Measurements from ENCODE around the gene WDPCP.

The WDPCP gene

DNA sequence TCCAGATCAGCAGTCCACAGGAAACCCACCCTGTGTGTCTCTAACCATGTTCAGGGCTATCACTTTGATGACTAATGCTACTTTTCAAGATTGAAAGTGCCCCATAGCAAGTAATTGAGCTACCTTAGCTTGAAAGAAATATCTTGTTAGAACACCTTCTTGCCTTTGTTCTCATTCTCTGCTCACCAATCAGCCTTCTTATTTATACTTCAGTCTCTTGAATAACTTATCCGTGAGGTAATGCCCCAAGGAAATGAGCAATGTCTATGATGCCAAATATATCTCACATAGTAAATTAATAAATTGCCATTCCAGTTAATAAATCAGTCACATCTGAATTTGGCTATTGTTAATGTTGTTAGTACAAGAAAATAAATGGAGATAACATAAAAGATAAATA, 141.6 kb downstream of the WDPCP start:
- H3K4me3 ChIP-seq (ENCODE audit: low read depth, low read length), result no peak overlapping the region
- no peak for DNase-seq (ENCODE audit: low read depth)
- TF ChIP-seq POLR2A (IDR thresholded peaks at IDR 0.05; ENCODE audit: extremely low read depth, insufficient read length) (no peak), MYC (IDR thresholded peaks at IDR 0.05; ENCODE audit: low read depth, low read length) (no peak)
- TF ChIP-seq, protein P1, sequence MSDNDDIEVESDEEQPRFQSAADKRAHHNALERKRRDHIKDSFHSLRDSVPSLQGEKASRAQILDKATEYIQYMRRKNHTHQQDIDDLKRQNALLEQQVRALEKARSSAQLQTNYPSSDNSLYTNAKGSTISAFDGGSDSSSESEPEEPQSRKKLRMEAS (IDR thresholded peaks at IDR 0.05; ENCODE audit: low read depth, low read length), result no peak
- TF ChIP-seq, protein P2, sequence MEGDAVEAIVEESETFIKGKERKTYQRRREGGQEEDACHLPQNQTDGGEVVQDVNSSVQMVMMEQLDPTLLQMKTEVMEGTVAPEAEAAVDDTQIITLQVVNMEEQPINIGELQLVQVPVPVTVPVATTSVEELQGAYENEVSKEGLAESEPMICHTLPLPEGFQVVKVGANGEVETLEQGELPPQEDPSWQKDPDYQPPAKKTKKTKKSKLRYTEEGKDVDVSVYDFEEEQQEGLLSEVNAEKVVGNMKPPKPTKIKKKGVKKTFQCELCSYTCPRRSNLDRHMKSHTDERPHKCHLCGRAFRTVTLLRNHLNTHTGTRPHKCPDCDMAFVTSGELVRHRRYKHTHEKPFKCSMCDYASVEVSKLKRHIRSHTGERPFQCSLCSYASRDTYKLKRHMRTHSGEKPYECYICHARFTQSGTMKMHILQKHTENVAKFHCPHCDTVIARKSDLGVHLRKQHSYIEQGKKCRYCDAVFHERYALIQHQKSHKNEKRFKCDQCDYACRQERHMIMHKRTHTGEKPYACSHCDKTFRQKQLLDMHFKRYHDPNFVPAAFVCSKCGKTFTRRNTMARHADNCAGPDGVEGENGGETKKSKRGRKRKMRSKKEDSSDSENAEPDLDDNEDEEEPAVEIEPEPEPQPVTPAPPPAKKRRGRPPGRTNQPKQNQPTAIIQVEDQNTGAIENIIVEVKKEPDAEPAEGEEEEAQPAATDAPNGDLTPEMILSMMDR (IDR thresholded peaks at IDR 0.05; ENCODE audit: low read depth, low read length), result no peak

DNA sequence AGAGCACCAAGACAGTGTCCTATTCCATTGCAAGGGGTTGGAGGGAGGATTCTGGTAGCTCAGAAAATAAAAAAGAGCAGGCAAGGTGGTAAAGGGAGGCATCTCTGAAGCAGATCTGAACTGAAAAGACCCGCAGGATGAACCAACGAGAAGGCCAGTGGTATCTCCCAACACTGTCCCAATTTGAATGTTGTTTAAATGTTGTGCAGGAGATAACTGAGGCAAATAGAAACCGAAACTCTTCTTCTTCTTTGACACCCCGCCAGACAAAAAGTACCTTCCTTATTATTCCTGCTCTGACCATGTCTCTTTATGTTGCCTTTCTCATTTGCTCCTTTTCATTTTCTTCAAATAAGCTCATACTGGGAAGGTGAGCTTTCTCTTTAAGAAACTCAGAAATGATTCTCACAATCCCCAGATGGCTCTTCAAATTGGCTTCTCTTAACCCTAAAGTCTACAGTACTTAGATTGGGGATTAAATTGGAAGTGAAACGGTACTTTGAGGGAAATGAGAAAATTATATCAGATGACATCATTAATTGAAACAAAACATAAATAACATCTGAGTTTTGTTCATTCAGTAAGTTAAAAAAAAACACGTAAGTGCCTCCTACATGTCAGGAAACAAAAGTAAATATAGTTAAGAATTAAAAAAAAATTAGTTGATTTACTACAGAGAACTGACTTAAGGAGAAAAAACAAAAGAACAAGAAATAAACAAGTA, 143.6 kb downstream of the WDPCP start:
- no peak for TF ChIP-seq POLR2A (IDR thresholded peaks at IDR 0.05; ENCODE audit: extremely low read depth, insufficient read length)
- TF ChIP-seq, protein P1 (IDR thresholded peaks at IDR 0.05; ENCODE audit: low read depth, low read length), result no peak
- TF ChIP-seq, protein P2 (IDR thresholded peaks at IDR 0.05; ENCODE audit: low read depth, low read length), result no peak
- TF ChIP-seq MYC (IDR thresholded peaks at IDR 0.05; ENCODE audit: low read depth, low read length), result no peak
- no peak overlapping the region for H3K4me3 ChIP-seq (ENCODE audit: low read depth, low read length)
- no peak for DNase-seq (ENCODE audit: low read depth)

DNA sequence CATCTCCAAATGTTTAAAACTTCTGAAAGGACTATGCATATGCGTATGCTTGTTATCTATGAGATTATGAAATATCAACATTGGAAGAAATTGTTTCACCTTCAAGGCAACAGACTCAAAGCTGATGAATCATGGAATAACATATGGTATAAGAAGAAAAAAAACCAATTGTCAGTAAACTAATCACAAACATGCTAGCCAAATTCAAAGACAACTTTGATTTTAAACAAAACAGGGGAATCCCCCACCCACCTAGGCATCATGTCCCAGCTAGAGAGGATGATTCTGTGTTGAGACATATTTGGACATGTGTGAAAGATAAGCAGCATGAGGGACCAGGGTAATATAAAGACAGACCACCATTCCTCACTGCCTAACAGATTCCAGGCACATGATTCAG, 147.7 kb downstream of the WDPCP start:
- no peak overlapping the region for H3K4me3 ChIP-seq (ENCODE audit: low read depth, low read length)
- TF ChIP-seq, protein P2 (IDR thresholded peaks at IDR 0.05; ENCODE audit: low read depth, low read length), result no peak
- TF ChIP-seq POLR2A (IDR thresholded peaks at IDR 0.05; ENCODE audit: extremely low read depth, insufficient read length) (no peak), MYC (IDR thresholded peaks at IDR 0.05; ENCODE audit: low read depth, low read length) (no peak)
- TF ChIP-seq, protein P1 (IDR thresholded peaks at IDR 0.05; ENCODE audit: low read depth, low read length), result no peak
- no peak for DNase-seq (ENCODE audit: low read depth)

DNA sequence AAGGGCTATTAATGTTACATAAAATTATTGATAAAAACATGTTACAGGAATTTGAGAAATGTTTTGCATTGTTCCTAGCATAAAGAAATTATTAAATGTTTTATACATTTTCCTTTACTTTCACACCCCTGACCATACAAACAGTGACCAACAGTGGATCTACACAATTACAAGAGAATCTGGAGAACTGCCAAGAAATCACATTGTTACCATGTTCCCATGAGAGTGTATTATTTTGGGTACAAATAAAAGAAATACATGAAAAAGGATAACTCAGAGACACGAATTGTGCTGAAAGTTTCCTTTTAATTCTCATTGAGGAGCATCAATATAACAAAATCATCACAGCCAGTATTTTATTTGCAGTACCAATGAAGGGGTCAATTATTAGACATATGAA, 150.1 kb downstream of the WDPCP start:
- no peak for DNase-seq (ENCODE audit: low read depth)
- TF ChIP-seq, protein P1 (IDR thresholded peaks at IDR 0.05; ENCODE audit: low read depth, low read length), result no peak
- TF ChIP-seq MYC (IDR thresholded peaks at IDR 0.05; ENCODE audit: low read depth, low read length) (no peak), POLR2A (IDR thresholded peaks at IDR 0.05; ENCODE audit: extremely low read depth, insufficient read length) (no peak)
- TF ChIP-seq, protein P2 (IDR thresholded peaks at IDR 0.05; ENCODE audit: low read depth, low read length), result no peak
- H3K4me3 ChIP-seq (ENCODE audit: low read depth, low read length), result no peak overlapping the region

DNA sequence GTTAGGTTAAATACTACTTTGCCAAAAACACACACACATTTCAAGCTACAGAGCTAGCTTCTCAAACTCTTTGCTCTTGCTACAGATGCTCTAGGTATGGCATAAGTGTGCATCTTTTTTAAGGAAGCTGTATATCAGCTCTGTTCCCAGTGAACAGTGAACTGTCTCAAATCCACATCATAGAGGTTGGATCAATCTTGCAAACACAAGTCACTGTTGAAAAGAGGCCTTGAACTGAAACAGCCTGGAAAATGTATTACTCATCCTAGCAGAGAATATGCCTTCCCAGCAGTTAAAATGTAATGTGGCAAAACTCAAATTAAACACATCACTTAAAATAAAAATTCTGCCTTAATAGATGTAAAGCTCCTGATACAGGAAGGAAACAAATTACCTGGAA, 151.8 kb downstream of the WDPCP start:
- TF ChIP-seq MYC (IDR thresholded peaks at IDR 0.05; ENCODE audit: low read depth, low read length) (no peak), POLR2A (IDR thresholded peaks at IDR 0.05; ENCODE audit: extremely low read depth, insufficient read length) (no peak)
- TF ChIP-seq, protein P2 (IDR thresholded peaks at IDR 0.05; ENCODE audit: low read depth, low read length), result no peak

More for the DNA sequence above, 151.8 kb downstream of the WDPCP start:
- DNase-seq (ENCODE audit: low read depth), result no peak
- H3K4me3 ChIP-seq (ENCODE audit: low read depth, low read length), result no peak overlapping the region

Measured in NB4 (cell line).